GM21515 (cell line): ENCODE measurements around the gene MARCKSL1.
"Not testable (repeated sequence)": the region's sequence is repeated elsewhere in the genome, so short reads cannot be mapped to it uniquely, and the experiment has no call there.

ENCODE experiments used
- ATAC-seq: cut with Tn5 transposase; IDR thresholded peaks from one replicate; pipeline ENCODE4 v1.9.1; 2021; ENCODE audit not compliant: unreplicated experiment

MARCKSL1 gene, protein sequence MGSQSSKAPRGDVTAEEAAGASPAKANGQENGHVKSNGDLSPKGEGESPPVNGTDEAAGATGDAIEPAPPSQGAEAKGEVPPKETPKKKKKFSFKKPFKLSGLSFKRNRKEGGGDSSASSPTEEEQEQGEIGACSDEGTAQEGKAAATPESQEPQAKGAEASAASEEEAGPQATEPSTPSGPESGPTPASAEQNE

DNA sequence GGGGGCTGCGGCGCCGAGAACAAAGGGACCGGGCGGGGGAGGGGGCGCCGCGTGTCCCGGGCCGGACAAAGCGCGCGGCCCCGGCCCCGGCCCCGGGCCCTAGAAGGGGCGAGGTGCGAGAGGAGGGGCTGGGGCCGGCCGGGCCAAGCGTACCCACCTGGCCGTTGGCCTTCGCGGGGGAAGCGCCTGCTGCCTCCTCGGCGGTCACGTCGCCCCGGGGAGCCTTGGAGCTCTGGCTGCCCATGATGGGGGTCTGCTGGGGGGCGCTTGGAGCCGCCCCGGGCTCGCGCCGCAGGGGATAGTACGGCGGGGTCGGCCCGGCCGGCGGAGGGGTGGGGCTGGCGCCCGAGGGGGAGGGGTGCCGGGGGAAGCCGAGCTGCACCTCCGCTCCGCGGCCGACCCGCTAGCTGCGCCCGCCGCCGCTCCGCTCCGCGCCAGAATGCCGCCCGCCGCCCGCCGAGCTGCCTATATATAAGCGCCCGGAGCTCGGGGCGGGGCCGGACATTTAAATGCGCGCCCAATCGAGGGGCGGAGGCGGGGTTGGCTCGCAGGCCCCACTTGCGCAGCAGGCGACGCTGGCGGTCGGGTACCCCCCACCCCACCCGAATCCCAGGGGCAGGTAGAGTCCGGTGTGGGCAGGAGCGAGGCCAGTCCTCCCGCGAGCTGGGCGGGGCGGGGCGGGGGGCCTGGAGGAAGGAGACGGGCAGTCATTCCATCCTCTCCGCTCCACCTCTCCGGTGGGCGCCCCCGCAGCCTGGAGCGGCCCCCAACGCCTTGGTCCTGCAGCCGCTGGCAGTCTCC is at the start of gene MARCKSL1:
Gene MARCKSL1, minus strand, starts transcription at position 444 of the 801 bp plus-strand sequence. Its CDS starts 200 bp downstream, at position 244.
- peak; percentile 41 for ATAC-seq

DNA sequence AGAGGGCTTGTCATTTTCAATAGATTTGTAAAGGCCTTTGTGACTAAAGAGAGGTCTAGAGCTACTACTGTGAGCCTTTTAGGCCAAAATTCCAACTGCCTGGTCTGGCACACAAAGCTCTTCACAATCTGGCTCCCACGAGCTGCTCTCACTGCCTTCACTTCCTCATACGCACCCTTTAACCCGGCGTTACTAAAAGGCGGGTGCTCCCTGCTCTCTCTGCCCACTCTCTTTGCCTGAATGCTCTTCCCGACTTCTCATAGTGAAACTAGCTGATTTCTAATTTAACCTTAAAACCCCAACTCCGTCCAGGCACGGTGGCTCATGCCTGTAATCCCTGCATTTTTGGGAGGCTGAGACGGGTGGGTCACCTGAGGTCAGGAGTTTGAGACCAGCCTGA is 44.0 kb upstream of the MARCKSL1 start:
- no peak for ATAC-seq

DNA sequence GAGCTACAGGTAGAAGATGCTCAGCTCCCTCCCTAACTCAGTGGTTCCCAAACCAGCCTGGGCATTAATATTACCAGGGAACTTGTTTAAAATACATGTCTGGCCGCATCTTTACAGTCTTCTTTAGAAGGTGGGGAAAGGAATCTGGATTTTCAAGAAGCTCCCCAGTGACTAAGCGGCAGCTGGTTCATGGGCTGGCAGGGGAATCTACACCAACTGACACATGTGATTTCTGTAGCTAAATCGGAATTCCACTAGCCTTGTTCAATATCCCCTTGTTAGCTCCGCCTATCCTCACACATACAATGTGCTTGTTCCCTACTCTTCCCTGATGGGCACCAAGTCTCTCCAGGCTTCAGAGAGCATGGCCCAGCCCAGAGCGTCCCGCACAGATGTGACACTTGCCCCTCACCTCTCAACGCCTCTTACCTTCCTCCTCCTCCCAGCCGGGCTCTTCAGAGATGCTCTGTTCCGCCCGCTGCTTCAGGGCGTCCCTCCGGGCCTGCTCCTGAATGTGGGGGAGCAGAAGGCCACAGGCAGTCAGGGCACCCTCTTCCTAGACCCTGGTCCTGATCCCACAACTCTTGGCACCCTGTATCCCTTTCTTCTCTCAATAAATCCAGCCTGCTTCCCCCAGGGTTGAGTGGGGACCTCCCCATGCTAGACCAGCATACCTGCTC is 41.6 kb upstream of the MARCKSL1 start:
- ATAC-seq: no peak

DNA sequence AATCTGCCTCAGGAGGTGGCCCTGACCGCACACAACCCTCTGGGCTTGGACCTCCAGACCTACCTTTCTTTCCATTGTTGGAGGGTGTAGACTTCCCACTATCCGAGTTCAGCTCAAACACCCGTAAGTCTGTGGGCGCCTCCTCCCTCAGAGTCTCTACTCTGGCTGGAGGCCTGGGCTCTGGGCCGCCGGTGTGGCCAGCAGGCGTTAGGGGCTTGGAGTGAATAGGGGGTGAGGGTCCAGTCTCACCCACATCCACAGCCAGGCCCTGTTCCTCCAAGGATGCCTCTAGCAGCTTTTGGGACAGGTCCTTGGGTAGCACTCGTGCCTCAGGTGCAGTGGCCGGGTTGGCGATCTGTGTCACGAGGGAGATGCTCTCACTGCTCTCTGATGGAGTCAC is 40.2 kb upstream of the MARCKSL1 start:
- no peak for ATAC-seq

DNA sequence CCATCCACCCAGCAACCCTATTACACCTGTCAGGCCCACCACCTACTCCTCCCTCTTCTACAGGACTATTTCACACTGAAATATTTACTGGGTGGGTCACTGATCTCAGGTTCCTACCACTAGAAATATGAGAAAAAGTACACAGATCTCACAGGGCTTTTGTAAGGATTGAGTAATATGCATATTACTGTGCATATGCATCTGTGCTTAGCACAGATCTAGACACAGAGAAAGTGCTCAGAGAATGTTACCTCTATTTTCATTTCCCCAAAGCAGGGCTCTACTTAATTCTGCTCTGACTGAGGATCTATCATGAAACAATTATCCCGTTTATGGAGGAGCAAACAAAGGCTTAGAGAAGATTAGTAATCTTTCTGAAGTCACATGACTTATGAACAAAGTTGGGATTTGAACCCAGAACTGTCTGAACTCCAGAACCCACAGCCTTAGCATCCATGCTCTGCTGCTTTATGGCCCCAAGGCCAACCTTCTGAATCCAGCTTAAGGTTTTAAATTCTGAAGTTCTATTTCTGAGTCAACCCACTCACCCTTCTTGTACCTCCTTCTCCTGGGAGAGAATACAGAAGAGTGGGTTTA is 38.1 kb upstream of the MARCKSL1 start:
- ATAC-seq: no peak

DNA sequence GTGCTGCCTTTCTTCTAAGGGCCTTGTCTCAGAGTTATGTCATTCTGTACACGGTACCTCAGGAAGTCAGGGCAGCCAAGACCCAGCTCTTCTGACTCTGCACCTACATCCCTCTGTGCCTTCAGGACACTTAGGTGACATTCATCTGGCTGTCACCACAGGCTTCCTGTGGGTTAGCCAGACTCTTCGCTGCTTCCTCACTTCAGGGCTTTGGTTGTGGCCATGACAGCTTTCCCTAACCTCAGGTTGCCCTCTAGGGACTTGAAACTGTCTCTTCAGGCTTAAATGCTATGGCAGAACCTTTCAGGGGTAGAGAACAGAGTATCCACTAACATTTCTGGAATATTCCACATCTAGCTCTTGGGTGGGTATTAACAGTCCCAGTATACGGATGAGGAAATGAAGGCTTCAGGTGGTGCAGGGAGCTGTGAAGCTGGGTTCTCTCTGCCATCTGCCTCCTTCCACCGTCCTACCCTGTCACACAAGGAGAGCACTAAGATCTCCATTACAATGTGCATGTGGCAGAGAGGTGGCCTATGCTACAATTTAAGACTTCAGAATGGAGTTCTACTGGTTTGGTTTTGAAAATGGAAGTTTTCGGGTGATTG is 36.2 kb upstream of the MARCKSL1 start:
- no peak for ATAC-seq

DNA sequence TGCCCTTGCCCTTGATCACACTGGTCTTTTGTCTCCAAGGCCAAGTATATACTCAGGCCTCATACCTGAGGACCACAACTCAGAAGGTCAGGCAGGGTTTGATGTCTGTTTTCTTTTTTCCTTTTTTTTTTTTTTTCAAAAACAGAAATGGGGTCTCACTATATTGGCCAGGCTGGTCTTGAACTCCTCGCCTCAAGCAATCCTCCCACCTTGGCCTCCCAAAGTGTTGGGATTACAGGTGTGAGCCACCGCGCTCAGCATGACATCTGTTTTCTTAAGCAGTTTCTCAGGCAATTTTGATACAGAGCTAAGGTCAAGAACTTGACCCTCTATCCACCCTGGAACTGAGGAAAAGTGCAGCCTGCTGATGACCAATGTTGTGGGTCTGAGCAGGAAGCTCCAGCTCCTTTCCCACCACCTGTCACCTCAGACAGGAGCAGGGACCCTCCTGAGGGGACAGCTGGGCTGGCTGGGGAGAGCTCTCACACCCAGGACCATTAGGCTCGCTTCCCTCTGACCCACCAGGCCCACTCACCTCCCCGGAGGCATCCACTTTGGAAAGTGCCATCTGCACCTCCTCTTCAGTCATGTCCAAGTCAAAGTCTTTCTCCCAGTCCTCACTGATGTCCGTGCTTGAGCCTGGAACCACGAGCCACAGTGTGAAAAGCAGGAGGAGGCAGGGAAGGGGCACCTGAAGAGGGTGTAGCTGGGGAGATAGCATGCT is 32.0 kb upstream of the MARCKSL1 start:
- ATAC-seq: no peak

DNA sequence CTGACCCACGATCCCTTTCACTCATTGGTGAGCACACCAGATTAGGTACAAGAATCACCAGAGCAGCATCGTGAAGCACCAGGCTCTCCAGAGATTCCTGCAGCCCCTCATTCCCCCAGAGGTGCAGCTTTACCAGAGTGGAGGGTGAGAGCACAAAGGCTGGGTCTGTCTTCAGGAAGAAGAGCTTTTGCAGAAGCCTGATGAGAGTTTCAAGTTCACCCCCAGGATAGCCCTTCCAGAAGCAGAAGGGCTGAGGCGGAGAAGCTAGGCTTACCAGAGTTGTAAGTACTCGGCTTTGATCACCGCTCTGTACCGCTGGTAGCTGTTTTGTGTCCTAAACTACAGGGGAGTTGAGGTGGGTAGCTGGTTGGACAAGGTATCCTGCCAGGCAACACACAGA is 29.4 kb upstream of the MARCKSL1 start:
- no peak for ATAC-seq

DNA sequence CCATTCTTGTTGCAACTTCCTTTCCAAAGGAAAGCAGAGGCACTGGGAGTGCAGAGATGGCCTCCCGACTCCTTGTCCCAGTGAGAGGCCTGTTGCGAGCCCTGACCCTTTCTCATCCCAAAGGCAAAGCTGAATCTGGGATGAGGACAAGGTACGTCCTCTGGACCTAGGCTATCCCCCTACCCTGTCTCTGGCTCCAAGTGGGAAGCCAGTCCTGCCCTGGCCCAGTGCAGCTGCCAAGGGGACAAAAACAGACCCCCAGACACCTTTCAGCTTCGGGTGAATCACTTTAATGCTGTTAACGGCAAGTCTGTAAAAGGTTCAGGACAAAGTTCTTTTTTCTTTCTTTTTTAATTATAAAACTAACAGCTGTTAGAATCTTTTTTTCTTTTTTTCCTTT is 28.8 kb upstream of the MARCKSL1 start:
- ATAC-seq: no peak

DNA sequence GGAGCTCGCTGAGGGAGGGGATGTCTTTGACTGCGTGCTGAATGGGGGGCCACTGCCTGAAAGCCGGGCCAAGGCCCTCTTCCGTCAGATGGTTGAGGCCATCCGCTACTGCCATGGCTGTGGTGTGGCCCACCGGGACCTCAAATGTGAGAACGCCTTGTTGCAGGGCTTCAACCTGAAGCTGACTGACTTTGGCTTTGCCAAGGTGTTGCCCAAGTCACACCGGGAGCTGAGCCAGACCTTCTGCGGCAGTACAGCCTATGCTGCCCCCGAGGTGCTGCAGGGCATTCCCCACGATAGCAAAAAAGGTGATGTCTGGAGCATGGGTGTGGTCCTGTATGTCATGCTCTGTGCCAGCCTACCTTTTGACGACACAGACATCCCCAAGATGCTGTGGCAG is 27.7 kb upstream of the MARCKSL1 start:
- ATAC-seq: no peak

DNA sequence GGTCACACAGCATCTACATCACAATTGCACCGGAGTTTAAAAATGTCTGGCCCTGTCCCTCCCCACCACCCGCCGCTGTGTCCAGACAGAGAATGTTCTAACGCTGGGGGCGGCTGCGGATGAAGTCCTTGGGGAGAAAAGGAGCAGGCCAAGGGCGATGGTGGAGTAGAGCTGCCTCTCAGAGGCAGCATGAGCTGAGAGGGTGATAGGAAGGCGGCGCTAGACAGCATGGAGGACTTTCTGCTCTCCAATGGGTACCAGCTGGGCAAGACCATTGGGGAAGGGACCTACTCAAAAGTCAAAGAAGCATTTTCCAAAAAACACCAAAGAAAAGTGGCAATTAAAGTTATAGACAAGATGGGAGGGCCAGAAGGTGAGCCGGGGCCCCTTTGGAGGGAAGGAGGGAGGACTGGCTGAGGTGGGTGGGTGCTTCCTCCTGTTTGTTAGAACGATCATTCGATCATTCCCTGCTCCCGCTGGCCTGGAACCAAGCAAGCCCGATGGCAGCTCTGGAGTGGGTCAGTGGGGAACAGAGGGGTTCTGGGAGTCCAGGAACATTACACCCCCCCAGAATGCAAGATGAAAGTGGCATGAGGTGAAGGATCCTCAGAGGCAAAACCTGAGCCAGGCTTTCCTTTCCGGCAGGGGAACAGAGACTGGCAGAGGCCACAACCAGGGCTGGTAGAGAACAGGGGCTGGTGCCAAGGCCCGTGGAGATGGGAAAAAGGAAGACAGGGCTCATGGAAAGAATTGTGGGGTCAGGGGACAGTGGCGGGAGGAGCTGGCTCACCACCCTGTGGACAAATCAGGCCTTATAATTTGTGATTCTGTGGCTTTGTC is 26.7 kb upstream of the MARCKSL1 start, which contains the start of the genes FAM229A and TSSK3:
Gene FAM229A, minus strand, starts transcription at position 12 of the 840 bp plus-strand sequence. CDS start 394 bp downstream, outside the sequence.
Gene TSSK3, plus strand, starts transcription at position 66 of the 840 bp plus-strand sequence. Its CDS starts 163 bp downstream, at position 229.
- ATAC-seq: no peak

DNA sequence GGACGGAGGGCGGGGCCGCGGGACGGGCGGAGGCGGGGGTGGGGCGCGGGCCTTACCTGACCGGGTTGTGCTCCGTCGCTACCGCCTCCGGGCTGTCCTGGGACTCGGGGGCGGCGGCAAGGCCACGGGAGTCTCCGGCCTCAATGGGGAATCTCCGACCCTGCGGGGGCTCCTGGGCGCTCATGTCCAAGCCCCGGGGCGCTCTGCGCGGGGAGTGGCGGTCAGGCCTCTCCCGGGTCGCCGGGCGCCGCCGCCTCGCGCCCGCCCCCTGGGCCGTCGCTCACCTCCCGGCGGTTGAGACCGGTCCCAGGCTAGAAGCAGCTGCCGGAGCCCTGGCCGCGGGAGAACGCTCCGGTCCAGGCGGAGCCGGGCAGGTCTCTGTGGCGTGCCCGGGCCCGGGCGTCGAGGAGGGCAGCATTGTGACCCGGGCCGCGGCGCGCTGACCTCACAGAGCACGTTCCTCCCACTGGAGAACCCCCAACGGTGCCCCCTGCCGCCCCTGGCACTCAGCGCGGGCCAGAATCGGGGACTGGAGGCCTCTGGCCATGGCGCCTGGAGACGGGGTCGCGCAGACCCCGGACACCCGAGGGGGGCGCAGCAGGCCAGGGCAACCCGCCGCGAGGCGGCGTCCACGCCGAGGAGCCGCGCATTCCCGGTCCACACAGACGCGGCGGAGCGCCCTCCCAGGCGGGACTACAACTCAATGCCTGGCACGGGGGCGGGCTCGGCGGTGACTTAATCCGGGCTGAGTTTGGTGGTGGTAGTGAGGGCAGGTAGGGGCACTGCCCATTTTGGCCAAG is 25.8 kb upstream of the MARCKSL1 start:
- ATAC-seq: no peak

DNA sequence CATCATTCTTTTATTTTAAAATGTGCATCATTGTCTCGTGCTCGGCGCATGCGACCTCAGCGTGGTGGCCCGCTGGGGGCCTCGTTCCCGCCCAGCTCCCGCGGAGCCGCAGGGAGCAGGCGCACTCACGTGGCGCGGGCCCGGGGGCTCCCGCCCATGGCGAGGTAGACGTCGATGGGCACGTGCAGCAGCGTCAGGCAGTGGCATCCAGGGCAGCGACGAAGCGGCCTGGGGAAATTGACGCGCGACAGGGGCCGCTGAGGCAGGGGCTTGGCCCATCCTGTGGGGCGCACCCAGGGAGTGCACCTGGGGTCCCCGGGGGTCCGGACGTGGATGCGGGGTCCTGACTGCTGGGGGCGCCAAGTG is 25.3 kb upstream of the MARCKSL1 start:
- ATAC-seq: no peak

DNA sequence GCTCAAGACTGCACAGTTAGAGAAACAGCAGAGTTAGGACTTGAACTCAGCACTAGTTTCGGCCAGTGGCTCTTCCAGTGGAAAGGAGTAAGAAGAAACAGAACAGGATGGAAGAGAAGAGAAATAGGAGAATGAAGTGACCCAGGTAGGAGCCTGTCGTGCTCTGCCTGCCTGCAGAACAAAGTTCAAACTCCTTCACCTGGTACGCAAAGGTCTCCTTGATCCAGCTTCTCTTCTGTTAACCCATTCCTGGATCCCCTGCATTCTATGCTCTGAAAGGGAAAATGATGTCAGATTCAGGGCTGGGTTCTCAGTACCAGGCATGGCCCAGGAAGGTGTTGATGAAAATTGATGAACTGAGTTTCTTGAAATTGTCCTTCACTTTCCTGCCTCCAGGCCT is 22.4 kb upstream of the MARCKSL1 start:
- ATAC-seq: no peak

DNA sequence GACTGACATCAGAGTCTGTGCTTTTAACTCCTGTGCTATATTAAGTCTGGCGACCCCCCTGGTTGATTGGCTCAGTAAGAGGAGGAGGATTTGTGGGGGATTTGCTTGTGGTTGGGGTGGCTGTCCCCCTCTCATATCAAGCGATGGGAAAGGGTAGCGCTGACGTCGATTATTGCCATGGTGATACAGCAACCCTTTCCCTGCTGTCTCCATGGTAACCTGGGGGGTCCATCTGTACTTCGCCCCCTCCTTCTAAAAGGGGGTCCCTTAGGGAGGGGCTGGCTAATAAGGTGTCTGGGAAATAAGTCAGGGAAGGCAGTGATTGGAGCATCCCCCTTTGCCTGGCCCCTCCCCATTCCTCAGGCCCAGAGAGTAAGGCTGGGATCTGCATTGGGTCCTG is 21.6 kb upstream of the MARCKSL1 start:
- ATAC-seq: no peak

DNA sequence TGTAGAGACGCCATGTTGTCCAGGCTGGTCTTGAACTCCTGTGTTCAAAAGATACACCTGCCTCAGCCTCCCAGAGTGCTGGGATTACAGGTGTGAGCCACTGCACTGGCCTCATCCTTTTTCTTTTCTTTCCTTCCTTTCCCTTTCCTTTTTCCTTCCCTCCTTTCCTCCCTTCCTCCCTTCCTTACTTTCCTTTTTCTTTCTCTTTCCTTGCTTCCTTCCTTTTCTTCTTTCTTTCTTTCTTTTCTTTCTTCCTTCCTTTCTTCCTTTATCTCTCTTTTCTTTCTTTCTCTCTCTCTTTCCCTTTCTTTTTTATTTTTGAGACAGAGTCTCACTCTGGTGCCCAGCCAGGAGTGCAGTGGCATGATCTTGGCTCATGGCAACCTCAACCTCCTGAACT is 20.4 kb upstream of the MARCKSL1 start:
- no peak for ATAC-seq

DNA sequence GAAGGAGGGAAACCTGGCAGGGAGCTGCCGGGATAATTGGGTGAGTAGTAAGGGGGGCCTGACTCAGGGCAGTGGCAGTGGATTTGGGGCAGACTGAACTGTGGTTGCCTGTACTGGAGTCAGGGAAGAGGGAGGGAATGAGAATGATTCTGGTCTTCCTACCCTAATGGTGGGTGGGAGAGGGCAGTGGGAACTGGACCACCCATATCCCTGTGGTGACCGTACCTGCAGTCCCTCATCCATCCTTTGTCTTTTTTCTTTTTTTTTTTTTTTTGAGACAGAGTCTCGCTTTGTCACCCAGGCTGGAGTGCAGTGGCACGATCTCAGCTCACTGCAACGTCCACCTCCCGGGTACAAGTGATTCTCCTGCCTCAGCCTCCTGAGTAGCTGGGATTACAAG is 19.7 kb upstream of the MARCKSL1 start:
- ATAC-seq: not testable (repeated sequence)

DNA sequence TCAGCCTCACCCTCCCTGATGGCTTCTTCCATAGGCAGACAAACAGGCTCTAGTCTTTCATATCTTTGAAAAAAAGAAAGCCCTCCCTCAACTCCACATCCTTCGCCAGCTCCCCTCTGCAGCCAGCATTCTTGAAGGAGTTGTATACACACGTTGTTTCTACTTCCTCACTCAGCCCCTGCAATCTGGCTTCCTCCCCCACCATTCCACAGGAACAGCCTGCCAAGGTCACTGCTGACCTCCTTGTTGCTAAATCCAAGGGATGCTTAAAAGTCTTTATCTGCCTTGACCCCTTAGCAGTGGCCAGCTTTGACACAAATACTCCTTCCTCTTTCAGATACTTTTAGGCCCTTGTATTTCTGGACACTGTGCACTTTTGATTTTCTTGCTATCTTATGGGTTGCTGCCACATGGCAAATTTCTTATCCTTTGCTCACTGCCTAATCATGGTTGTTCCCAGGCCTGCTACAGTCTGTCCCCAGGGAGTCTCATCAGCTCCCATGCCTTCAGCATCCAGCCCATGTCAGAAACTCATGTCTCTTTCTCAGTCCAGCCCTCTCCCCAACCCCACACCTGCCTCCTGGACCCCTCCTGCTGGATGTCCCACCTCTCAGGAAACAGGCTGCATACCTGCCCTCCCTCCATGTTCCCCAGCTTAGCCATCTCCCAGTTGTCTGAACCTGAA is 18.0 kb upstream of the MARCKSL1 start:
- ATAC-seq: no peak
